CD4-positive, alpha-beta T cell treated with Interleukin-1 beta for 1 hour (primary cell): ENCODE measurements around the gene CDKN2B-AS1.
A peak's percentile ranks its signal among the peaks of the same experiment; 100 is the strongest.

ENCODE experiments used
- DNase-seq, 2 donors: peaks; one replicate each; pipeline ENCODE4 v3.0.0-alpha.2; 2020 to 2022

The CDKN2B-AS1 gene

GRCh38 chr9:22124263-22125011 is 129.8 kb downstream of the CDKN2B-AS1 start:
- no peak for DNase-seq

- no peak for DNase-seq
Observed at GRCh38 chr9:22129133-22129532, 134.5 kb downstream of the CDKN2B-AS1 start.

- no peak for DNase-seq
Observed at GRCh38 chr9:22129633-22130032, 135.0 kb downstream of the CDKN2B-AS1 start.

- DNase-seq: no peak
Observed at GRCh38 chr9:22131817-22132216, 137.2 kb downstream of the CDKN2B-AS1 start.

GRCh38 chr9:22134390-22134789 is 139.8 kb downstream of the CDKN2B-AS1 start:
- DNase-seq: no peak

GRCh38 chr9:22136461-22137096 is 142.0 kb downstream of the CDKN2B-AS1 start:
- no peak for DNase-seq

- no peak for DNase-seq
Observed at GRCh38 chr9:22138956-22139660, 144.5 kb downstream of the CDKN2B-AS1 start.

- no peak for DNase-seq
Observed at GRCh38 chr9:22141908-22142307, 147.3 kb downstream of the CDKN2B-AS1 start.

GRCh38 chr9:22142671-22143070 is 148.1 kb downstream of the CDKN2B-AS1 start:
- no peak for DNase-seq

GRCh38 chr9:22143799-22144625 is 149.4 kb downstream of the CDKN2B-AS1 start:
- DNase-seq: no peak

GRCh38 chr9:22146604-22147003 is 152.0 kb downstream of the CDKN2B-AS1 start:
- DNase-seq: no peak

GRCh38 chr9:22147813-22148527 is 153.4 kb downstream of the CDKN2B-AS1 start:
- peak in 1 of 2 donors; percentile 23 for DNase-seq

- no peak for DNase-seq
Observed at GRCh38 chr9:22148528-22148875, 153.9 kb downstream of the CDKN2B-AS1 start.

- no peak for DNase-seq
Observed at GRCh38 chr9:22148876-22149637, 154.5 kb downstream of the CDKN2B-AS1 start.

- DNase-seq: no peak
Observed at GRCh38 chr9:22154064-22154463, 159.5 kb downstream of the CDKN2B-AS1 start.

- DNase-seq: no peak
Observed at GRCh38 chr9:22156586-22156985, 162.0 kb downstream of the CDKN2B-AS1 start.

- no peak for DNase-seq
Observed at GRCh38 chr9:22157276-22157675, 162.7 kb downstream of the CDKN2B-AS1 start.

- no peak for DNase-seq
Observed at GRCh38 chr9:22157828-22158227, 163.2 kb downstream of the CDKN2B-AS1 start.

- DNase-seq: no peak
Observed at GRCh38 chr9:22158271-22158670, 163.7 kb downstream of the CDKN2B-AS1 start.

- peak in 1 of 2 donors; percentile 47 for DNase-seq
Observed at GRCh38 chr9:22158927-22159346, 164.3 kb downstream of the CDKN2B-AS1 start.

- no peak for DNase-seq
Observed at GRCh38 chr9:22159586-22159985, 165.0 kb downstream of the CDKN2B-AS1 start.

- DNase-seq: no peak
Observed at GRCh38 chr9:22160221-22160620, 165.6 kb downstream of the CDKN2B-AS1 start.
